Left ventricle myocardium inferior (tissue), 1 donor: ENCODE measurements around the gene ADAT1. TPM values are rescaled to one million over a fixed set of nuclear protein-coding genes. Genes with fewer than 3 reads are reported as not detected.

Experiments used
- DNase-seq: peaks from one replicate; pipeline ENCODE4 v3.0.0-alpha.2; 2020
- H3K27ac ChIP-seq: fragments of 200-600 bp; replicated peaks from 2 replicates; pipeline ENCODE4 v1.8.0; 2021
- H3K27me3 ChIP-seq: fragments of 200-600 bp; 2 replicates; pipeline ENCODE4 v1.8.0; 2021; ENCODE audit warnings: low read depth
- H3K36me3 ChIP-seq: fragments of 200-600 bp; 2 replicates; pipeline ENCODE4 v1.8.0; 2021
- H3K4me1 ChIP-seq: fragments of 200-600 bp; 2 replicates; pipeline ENCODE4 v1.8.0; 2021
- H3K4me3 ChIP-seq: fragments of 200-600 bp; 2 replicates; pipeline ENCODE4 v1.8.0; 2021; ENCODE audit warnings: mild to moderate bottlenecking, moderate library complexity
- H3K9me3 ChIP-seq: fragments of 200-600 bp; replicated peaks from 2 replicates; pipeline ENCODE4 v1.8.0; 2021
- intact Hi-C: fragments of 100-400 bp; cut with micrococcal nuclease; formaldehyde crosslinking; loops from one replicate; pipeline ENCODE4 v1.11.0; 2022
- total RNA-seq: library from RNA; stranded (reverse); fragmentation: NEBNext Ultra II Directional; extraction: Animal tissue kit (Norgen Biotek cat#: 25700); gene quantifications from one replicate; pipeline ENCODE4 v1.2.1, GENCODE V29; 2021
- TF ChIP-seq, protein P1 (sequence below): fragments of 200-600 bp; IDR thresholded peaks from 2 replicates; pipeline ENCODE4 v1.8.0; 2021; ENCODE audit warnings: antibody characterized with exemption, mild to moderate bottlenecking, borderline replicate concordance
- donor health status: DM: no; HTN: yes; CAD: no; lungs with severe emphysema.

The ADAT1 gene
- total RNA-seq, 1 donor from 2014 or later: 28.4 TPM

DNA sequence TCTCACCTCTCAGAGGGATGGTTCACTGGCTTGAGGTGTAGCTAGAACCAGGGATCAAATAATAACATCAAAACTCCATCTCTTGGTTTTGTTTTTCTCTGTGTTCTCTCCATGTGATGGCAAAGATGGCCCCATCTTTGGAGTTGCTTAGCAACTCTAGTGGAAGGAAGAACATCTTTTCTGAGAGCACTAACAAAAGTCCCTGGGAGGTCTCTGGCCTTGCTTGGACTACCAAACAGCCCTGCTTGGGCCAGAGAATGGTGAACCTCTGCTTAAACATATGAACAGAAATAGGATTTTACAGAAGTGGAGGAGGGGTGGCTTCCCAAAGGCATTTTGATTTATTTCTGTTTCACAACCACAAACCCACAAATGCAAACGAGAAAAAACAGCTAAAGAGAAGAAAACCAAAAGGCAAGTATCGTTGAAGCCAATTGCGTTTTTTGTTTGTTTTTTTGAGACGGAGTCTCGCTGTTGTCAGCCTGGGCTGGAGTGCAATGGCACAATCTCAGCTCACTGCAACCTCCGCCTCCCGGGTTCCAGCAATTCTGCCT, 43.7 kb downstream of the ADAT1 start:
- Histone ChIP-seq H3K36me3 (peaks cover 57% of the 10 kb centered on the region), H3K9me3 (no peaks in the 10 kb centered on the region), H3K27ac (no peak overlapping the region), H3K4me1 (peaks cover 29% of the 10 kb centered on the region), H3K27me3 (no peaks in the 10 kb centered on the region), H3K4me3 (no peak overlapping the region)
- DNase-seq: no peak
- intact Hi-C loops: no loop called here
- TF ChIP-seq, protein P1, sequence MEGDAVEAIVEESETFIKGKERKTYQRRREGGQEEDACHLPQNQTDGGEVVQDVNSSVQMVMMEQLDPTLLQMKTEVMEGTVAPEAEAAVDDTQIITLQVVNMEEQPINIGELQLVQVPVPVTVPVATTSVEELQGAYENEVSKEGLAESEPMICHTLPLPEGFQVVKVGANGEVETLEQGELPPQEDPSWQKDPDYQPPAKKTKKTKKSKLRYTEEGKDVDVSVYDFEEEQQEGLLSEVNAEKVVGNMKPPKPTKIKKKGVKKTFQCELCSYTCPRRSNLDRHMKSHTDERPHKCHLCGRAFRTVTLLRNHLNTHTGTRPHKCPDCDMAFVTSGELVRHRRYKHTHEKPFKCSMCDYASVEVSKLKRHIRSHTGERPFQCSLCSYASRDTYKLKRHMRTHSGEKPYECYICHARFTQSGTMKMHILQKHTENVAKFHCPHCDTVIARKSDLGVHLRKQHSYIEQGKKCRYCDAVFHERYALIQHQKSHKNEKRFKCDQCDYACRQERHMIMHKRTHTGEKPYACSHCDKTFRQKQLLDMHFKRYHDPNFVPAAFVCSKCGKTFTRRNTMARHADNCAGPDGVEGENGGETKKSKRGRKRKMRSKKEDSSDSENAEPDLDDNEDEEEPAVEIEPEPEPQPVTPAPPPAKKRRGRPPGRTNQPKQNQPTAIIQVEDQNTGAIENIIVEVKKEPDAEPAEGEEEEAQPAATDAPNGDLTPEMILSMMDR: no peak

DNA sequence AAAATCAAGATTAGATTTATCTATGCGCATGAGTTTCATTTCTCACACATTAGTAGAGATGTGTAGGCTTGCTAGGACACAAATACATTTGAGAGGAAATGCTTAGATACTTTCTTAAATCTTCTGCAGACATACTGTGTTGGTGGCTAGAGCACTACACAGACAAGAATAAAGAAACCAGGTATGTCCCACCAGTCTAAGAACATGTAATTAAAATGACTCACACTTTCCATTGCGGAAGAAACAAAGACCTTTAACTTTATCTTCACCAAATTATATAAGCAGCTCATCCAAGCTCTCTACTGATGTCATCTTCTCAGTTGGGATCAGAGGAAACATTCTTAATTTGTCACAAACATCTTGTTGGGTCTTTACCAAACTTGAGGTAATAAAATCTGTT, 44.4 kb downstream of the ADAT1 start:
- peaks cover 63% of the 10 kb centered on the region for H3K36me3 ChIP-seq

DNA sequence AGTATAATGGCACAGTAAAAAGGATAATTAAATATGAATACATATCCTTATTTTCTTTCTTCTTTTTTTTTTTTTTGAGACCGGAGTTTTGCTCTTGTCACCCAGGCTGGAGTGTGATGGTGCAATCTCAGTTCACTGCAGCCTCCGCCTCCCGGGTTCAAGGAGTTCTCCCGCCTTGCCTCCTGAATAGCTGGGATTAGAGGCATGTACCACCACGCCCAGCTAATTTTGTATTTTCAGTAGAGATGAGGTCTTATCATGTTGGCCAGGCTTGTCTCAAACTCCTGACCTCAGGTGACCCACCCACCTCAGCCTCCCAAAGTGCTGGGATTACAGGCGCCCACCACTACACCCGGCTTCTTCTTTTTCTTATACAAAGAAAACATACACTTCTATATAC, 44.9 kb downstream of the ADAT1 start:
- H3K9me3 ChIP-seq: no peaks in the 10 kb centered on the region
- intact Hi-C loops: no loop called here

More for the DNA sequence above, 44.4 kb downstream of the ADAT1 start:
- no peak overlapping the region for H3K27ac ChIP-seq
- H3K4me3 ChIP-seq: no peak overlapping the region
- intact Hi-C loops: no loop called here
- no peaks in the 10 kb centered on the region for H3K27me3 ChIP-seq
- H3K9me3 ChIP-seq: no peaks in the 10 kb centered on the region
- TF ChIP-seq, protein P1: no peak
- DNase-seq: no peak
- H3K4me1 ChIP-seq: peaks cover 35% of the 10 kb centered on the region

DNA sequence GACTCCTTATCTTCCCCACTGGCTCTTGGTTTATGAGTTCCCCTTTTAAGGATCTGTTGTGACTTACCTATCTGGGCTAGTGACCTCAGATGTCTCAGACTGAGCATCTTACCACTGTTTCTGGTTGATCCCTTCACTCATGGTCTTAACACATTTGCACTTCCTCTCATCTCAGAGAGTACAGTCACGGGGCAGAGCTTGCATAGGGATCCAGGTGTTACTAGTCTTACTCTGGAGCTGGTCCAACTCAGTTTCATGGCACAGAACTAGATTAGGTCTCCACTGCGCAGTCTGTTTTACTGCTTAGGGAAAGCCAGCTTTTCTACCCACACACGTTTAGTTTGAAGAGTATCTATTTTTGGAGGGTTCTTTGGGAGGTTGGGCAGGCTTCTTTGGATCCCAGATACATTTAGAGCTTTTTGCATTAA, 46.7 kb downstream of the ADAT1 start:
- intact Hi-C loops: no loop called here
- H3K4me1 ChIP-seq: peaks cover 58% of the 10 kb centered on the region
- H3K36me3 ChIP-seq: peaks cover 87% of the 10 kb centered on the region
- H3K27me3 ChIP-seq: no peaks in the 10 kb centered on the region
- TF ChIP-seq, protein P1: no peak
- no peak overlapping the region for H3K4me3 ChIP-seq
- no peak for DNase-seq
- no peaks in the 10 kb centered on the region for H3K9me3 ChIP-seq
- no peak overlapping the region for H3K27ac ChIP-seq

More for the DNA sequence above, 44.9 kb downstream of the ADAT1 start:
- Histone ChIP-seq H3K36me3 (peaks cover 68% of the 10 kb centered on the region), H3K27ac (no peak overlapping the region), H3K4me1 (peaks cover 40% of the 10 kb centered on the region), H3K4me3 (no peak overlapping the region), H3K27me3 (no peaks in the 10 kb centered on the region)
- DNase-seq: no peak
- TF ChIP-seq, protein P1: no peak

DNA sequence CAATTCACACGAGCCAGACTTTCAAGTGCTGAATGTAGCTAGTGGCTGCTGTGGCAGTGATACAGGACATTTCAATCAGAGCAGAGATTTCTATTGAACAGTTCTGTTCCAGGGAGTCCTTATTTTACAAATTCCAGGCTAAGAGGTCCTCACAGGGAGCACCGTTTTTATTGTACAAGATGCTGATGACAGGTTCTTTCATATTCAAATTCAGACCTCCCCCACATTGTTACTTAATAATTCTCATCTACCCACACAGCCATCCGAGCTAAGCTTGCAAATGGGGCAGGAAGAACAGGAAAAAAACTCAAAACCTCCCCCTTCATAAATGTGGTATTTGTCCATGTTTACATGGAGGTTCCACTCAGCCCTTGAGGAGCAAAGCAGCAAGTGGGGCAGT, 47.1 kb downstream of the ADAT1 start:
- TF ChIP-seq, protein P1: no peak
- H3K4me1 ChIP-seq: peaks cover 63% of the 10 kb centered on the region

More for the DNA sequence above, 47.1 kb downstream of the ADAT1 start:
- no peaks in the 10 kb centered on the region for H3K9me3 ChIP-seq
- no peak for DNase-seq
- no peaks in the 10 kb centered on the region for H3K27me3 ChIP-seq
- intact Hi-C loops: no loop called here
- H3K27ac ChIP-seq: no peak overlapping the region
- H3K36me3 ChIP-seq: peaks cover 91% of the 10 kb centered on the region
- no peak overlapping the region for H3K4me3 ChIP-seq
